Liver (tissue), 9 donors: ENCODE results near the gene CAT. TPM values are rescaled to one million over a fixed set of nuclear protein-coding genes. Genes with fewer than 3 reads are reported as not detected.

Experiments used
- DNase-seq: peaks from one replicate; pipeline ENCODE4 v3.0.0-alpha.2; 2017; ENCODE audit warnings: low spot score
- H3K27ac ChIP-seq, 2 donors: one replicate each; pipeline ENCODE4 v1.7.0; 2013; ENCODE audit warnings: inconsistent platforms in 2 of 2, low read length in 2 of 2, control low read depth in 1 of 2, low read depth in 1 of 2, mild to moderate bottlenecking in 1 of 2
- H3K27me3 ChIP-seq, 4 donors: one replicate each; pipeline versions ENCODE4 v1.6.1 to v1.7.0; 2013; ENCODE audit warnings: low read length in 3 of 4, inconsistent platforms in 1 of 4, mild to moderate bottlenecking in 1 of 4, moderate library complexity in 1 of 4; ENCODE audit not compliant: control insufficient read depth in 4 of 4, insufficient read depth in 4 of 4
- H3K36me3 ChIP-seq, 4 donors: one replicate each; pipeline versions ENCODE4 v1.6.1 to v1.7.0; 2013; ENCODE audit warnings: low read length in 3 of 4, mild to moderate bottlenecking in 3 of 4, low read depth in 1 of 4, moderate library complexity in 1 of 4; ENCODE audit not compliant: control insufficient read depth in 4 of 4, insufficient read depth in 3 of 4
- H3K4me1 ChIP-seq, 4 donors: one replicate each; pipeline versions ENCODE4 v1.6.1 to v1.7.0; 2013; ENCODE audit warnings: low read length in 3 of 4, mild to moderate bottlenecking in 3 of 4, moderate library complexity in 1 of 4; ENCODE audit not compliant: control insufficient read depth in 4 of 4, insufficient read depth in 4 of 4
- H3K4me3 ChIP-seq, 3 donors: one replicate each; pipeline versions ENCODE4 v1.6.1 to v1.7.0; 2013; ENCODE audit warnings: low read length in 3 of 3, control low read depth in 1 of 3, low read depth in 1 of 3, mild to moderate bottlenecking in 1 of 3
- H3K9ac ChIP-seq, 2 donors: one replicate each; pipeline ENCODE4 v1.7.0; 2013; ENCODE audit warnings: low read length in 2 of 2, mild to moderate bottlenecking in 2 of 2, moderate library complexity in 2 of 2, control low read depth in 1 of 2, low read depth in 1 of 2
- H3K9me3 ChIP-seq, 4 donors: one replicate each; pipeline versions ENCODE4 v1.6.1 to v1.7.0; 2013; ENCODE audit warnings: low read length in 3 of 4; ENCODE audit not compliant: control insufficient read depth in 4 of 4
- EGR1 ChIP-seq, 2 donors: IDR thresholded peaks; 2 replicates each; pipeline ENCODE4 v1.6.1; 2016 to 2018; ENCODE audit warnings: antibody characterized with exemption in 2 of 2, low read depth in 2 of 2
- FOXA1 ChIP-seq: IDR thresholded peaks from 2 replicates; pipeline ENCODE4 v1.6.1; 2016; ENCODE audit warnings: antibody characterized with exemption
- FOXA2 ChIP-seq: IDR thresholded peaks from 2 replicates; pipeline ENCODE4 v1.6.1; 2016; ENCODE audit warnings: antibody characterized with exemption
- GABPA ChIP-seq, 2 donors: IDR thresholded peaks in 1 of 2; conservative IDR thresholded peaks in 1 of 2; 2 replicates each; pipeline ENCODE4 v1.6.1; 2016; ENCODE audit warnings: antibody characterized with exemption in 2 of 2, mild to moderate bottlenecking in 1 of 2, moderate library complexity in 1 of 2
- HNF4A ChIP-seq, 2 donors: conservative IDR thresholded peaks; 2 replicates each; pipeline ENCODE4 v1.6.1; 2016; ENCODE audit warnings: antibody characterized with exemption in 2 of 2, mild to moderate bottlenecking in 2 of 2
- HNF4G ChIP-seq: IDR thresholded peaks from 2 replicates; pipeline ENCODE4 v1.6.1; 2016; ENCODE audit warnings: antibody characterized with exemption
- JUND ChIP-seq, 2 donors: IDR thresholded peaks; 2 replicates each; pipeline ENCODE4 v1.6.1; 2016; ENCODE audit warnings: antibody characterized with exemption in 2 of 2
- MAX ChIP-seq: IDR thresholded peaks from 2 replicates; pipeline ENCODE4 v1.6.1; 2016; ENCODE audit warnings: antibody characterized with exemption
- NR2F2 ChIP-seq: IDR thresholded peaks from 2 replicates; pipeline ENCODE4 v1.6.1; 2016; ENCODE audit warnings: antibody characterized with exemption
- RAD21 ChIP-seq, 2 donors: IDR thresholded peaks; 2 replicates each; pipeline ENCODE4 v1.6.1; 2016; ENCODE audit warnings: antibody characterized with exemption in 2 of 2, mild to moderate bottlenecking in 2 of 2
- REST ChIP-seq: IDR thresholded peaks from 2 replicates; pipeline ENCODE4 v1.6.1; 2016; ENCODE audit warnings: antibody characterized with exemption, mild to moderate bottlenecking
- RXRA ChIP-seq, 2 donors: IDR thresholded peaks; 2 replicates each; pipeline ENCODE4 v1.6.1; 2017 to 2018; ENCODE audit warnings: antibody characterized with exemption in 2 of 2, mild to moderate bottlenecking in 1 of 2
- SP1 ChIP-seq: IDR thresholded peaks from 2 replicates; pipeline ENCODE4 v1.6.1; 2018; ENCODE audit warnings: antibody characterized with exemption, mild to moderate bottlenecking
- TAF1 ChIP-seq: conservative IDR thresholded peaks from 2 replicates; pipeline ENCODE4 v1.6.1; 2016; ENCODE audit warnings: antibody characterized with exemption, mild to moderate bottlenecking
- YY1 ChIP-seq: IDR thresholded peaks from 2 replicates; pipeline ENCODE4 v1.6.1; 2016; ENCODE audit warnings: antibody characterized with exemption, mild to moderate bottlenecking
- ZBTB33 ChIP-seq: IDR thresholded peaks from 2 replicates; pipeline ENCODE4 v1.6.1; 2016; ENCODE audit warnings: antibody characterized with exemption
- WGBS: extraction: QIAGEN DNeasy Blood & Tissue Kit; methylation state at CpG from one replicate; pipeline ENCODE4 v1.1.7; 2013; 5-methylcytosine and 5-hydroxymethylcytosine counted together
- polyA plus RNA-seq, 2 donors: library from polyadenylated mRNA; stranded (reverse) in 1 of 2; unstranded in 1 of 2; fragments of 200-250 nt in 1 of 2; fragments of >200 nt in 1 of 2; fragmentation: Nextera tagmentation in 1 of 2; extraction: Ambion mirVana in 1 of 2; gene quantifications; one replicate each; pipeline versions ENCODE4 v1.2.1 to v1.2.3, GENCODE V29; 2013 to 2015
- total RNA-seq, 2 donors: library from RNA; depleted of rRNA; stranded (reverse); fragments of >200 nt; gene quantifications; one replicate each; pipeline ENCODE4 v1.2.3, GENCODE V29; 2014
- TF ChIP-seq, protein P1 (sequence below): IDR thresholded peaks from 2 replicates; pipeline ENCODE4 v1.6.1; 2016; ENCODE audit warnings: antibody characterized with exemption
- TF ChIP-seq, protein P2 (sequence below): fragments of 150-350 bp; IDR thresholded peaks from 2 replicates; pipeline ENCODE4 v1.5.1; 2017; ENCODE audit warnings: improper control_type of control experiment, low read depth, low read length; ENCODE audit not compliant: missing input control
- donor health status: healthy.
- donor health status: healthy.
- donor health status: healthy.
- donor health status: healthy.
- donor health status: healthy.

CAT gene
- total and polyA plus RNA-seq, 4 donors: 270 to 620 (median 388) TPM

- WGBS: 89% methylated on average over 7 of the region's 7 CpGs
- no peak for DNase-seq
- H3K4me3 ChIP-seq: no peak overlapping the region
- no peak overlapping the region for H3K9ac ChIP-seq
- H3K9me3 ChIP-seq: no peaks in the 10 kb centered on the region
- H3K27me3 ChIP-seq: no peaks in the 10 kb centered on the region
- H3K27ac ChIP-seq: no peak overlapping the region
- no peaks in the 10 kb centered on the region for H3K4me1 ChIP-seq
- TF ChIP-seq REST: no peak
- no peak for TF ChIP-seq FOXA2
- TF ChIP-seq NR2F2: no peak
- no peak for TF ChIP-seq SP1
- no peak for TF ChIP-seq RAD21 (IDR thresholded peaks at IDR 0.05)
- TF ChIP-seq, protein P1, sequence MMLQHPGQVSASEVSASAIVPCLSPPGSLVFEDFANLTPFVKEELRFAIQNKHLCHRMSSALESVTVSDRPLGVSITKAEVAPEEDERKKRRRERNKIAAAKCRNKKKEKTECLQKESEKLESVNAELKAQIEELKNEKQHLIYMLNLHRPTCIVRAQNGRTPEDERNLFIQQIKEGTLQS: no peak
- no peak for TF ChIP-seq TAF1
- TF ChIP-seq EGR1 (IDR thresholded peaks at IDR 0.05; ENCODE audit: low read depth in 2 of 2): no peak
- TF ChIP-seq RXRA (IDR thresholded peaks at IDR 0.05): no peak
- TF ChIP-seq JUND (IDR thresholded peaks at IDR 0.05): no peak
- no peak for TF ChIP-seq MAX
- TF ChIP-seq, protein P2, sequence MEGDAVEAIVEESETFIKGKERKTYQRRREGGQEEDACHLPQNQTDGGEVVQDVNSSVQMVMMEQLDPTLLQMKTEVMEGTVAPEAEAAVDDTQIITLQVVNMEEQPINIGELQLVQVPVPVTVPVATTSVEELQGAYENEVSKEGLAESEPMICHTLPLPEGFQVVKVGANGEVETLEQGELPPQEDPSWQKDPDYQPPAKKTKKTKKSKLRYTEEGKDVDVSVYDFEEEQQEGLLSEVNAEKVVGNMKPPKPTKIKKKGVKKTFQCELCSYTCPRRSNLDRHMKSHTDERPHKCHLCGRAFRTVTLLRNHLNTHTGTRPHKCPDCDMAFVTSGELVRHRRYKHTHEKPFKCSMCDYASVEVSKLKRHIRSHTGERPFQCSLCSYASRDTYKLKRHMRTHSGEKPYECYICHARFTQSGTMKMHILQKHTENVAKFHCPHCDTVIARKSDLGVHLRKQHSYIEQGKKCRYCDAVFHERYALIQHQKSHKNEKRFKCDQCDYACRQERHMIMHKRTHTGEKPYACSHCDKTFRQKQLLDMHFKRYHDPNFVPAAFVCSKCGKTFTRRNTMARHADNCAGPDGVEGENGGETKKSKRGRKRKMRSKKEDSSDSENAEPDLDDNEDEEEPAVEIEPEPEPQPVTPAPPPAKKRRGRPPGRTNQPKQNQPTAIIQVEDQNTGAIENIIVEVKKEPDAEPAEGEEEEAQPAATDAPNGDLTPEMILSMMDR: no peak
- TF ChIP-seq FOXA1: no peak
- TF ChIP-seq YY1: no peak
- no peak for TF ChIP-seq GABPA (IDR thresholded peaks at IDR 0.05 in 1 of 2, conservative IDR thresholded peaks at IDR 0.05 in 1 of 2)
- no peak for TF ChIP-seq HNF4A (conservative IDR thresholded peaks at IDR 0.05)
- H3K36me3 ChIP-seq: no peaks in the 10 kb centered on the region
These were observed 48.7 kb downstream of the CAT start for GRCh38 chr11:34487430-34487829.

- Histone ChIP-seq H3K4me3 (no peak overlapping the region), H3K4me1 (peaks cover 0 to 15% (median 11%) of the 10 kb centered on the region in 4 donors), H3K9ac (no peak overlapping the region), H3K27ac (no peak overlapping the region), H3K9me3 (no peaks in the 10 kb centered on the region), H3K27me3 (no peaks in the 10 kb centered on the region), H3K36me3 (no peaks in the 10 kb centered on the region)
- DNase-seq: no peak
- 90% methylated on average over 12 of the region's 12 CpGs for WGBS
- TF ChIP-seq YY1 (no peak), JUND (IDR thresholded peaks at IDR 0.05) (no peak), HNF4A (conservative IDR thresholded peaks at IDR 0.05) (no peak), RAD21 (IDR thresholded peaks at IDR 0.05) (no peak), SP1 (no peak), FOXA2 (no peak), ZBTB33 (no peak), RXRA (IDR thresholded peaks at IDR 0.05) (no peak), NR2F2 (no peak), HNF4G (no peak), GABPA (IDR thresholded peaks at IDR 0.05 in 1 of 2, conservative IDR thresholded peaks at IDR 0.05 in 1 of 2) (no peak), MAX (no peak), TAF1 (no peak)
- TF ChIP-seq, protein P2: no peak
- TF ChIP-seq, protein P1: no peak
These were observed 50.3 kb downstream of the CAT start for GRCh38 chr11:34488855-34489557.
